HepG2 (cell line): ENCODE data around the gene TMEM59. TPM values are rescaled to one million over a fixed set of nuclear protein-coding genes. Genes with fewer than 3 reads are reported as not detected.
A peak's percentile ranks its signal among the peaks of the same experiment; 100 is the strongest.

Experiments used
- ATAC-seq: fragments of 200-7000 bp; cut with Tn5 transposase; 3 replicates; pipeline ENCODE4 v1.9.1; 2020; ENCODE audit warnings: mild to moderate bottlenecking, moderate library complexity
- BruUV-seq: library from RNA; stranded (reverse); fragments of 400-500 nt; replicated peaks from 2 replicates; lab custom pipeline; 2021; lab: Mats Ljungman, UMichigan
- CTCF ChIA-PET: fragments of 300-600 bp; formaldehyde crosslinking; extraction: SDS; loops from one replicate; lab custom pipeline; 2021; ENCODE audit warnings: low total read pairs, inconsistent platforms, low intra/inter-chr PET ratio; lab: Yijun Ruan, JAX
- POLR2A ChIA-PET: fragments of 350-600 bp; sonication (Branson Sonifier 250); formaldehyde crosslinking; loops from one replicate; lab custom pipeline; 2020; ENCODE audit warnings: antibody characterized with exemption, inconsistent platforms; lab: Yijun Ruan, JAX
- DNase-seq: peaks from one replicate; pipeline ENCODE4 v3.0.0-alpha.2; 2015; ENCODE audit warnings: low spot score
- FAIRE-seq: peaks from 3 replicates; lab custom pipeline; 2011; peaks lifted over from hg19 to GRCh38; lab: Jason Lieb, UNC
- H2AFZ ChIP-seq: one replicate; pipeline ENCODE4 v1.6.1; 2011; ENCODE audit warnings: low read length, inconsistent platforms
- H3K27ac ChIP-seq: fragments of 300-600 bp; 3 replicates; pipeline ENCODE4 v1.8.0; 2011; ENCODE audit warnings: mixed run types, mild to moderate bottlenecking, mixed read lengths, low read length, inconsistent platforms; ENCODE audit not compliant: insufficient read depth; ENCODE audit errors: extremely low read length
- H3K27me3 ChIP-seq, 2 experiments: fragments of 200-600 bp in 1 of 2; 2 replicates in 1 of 2; 3 replicates in 1 of 2; pipeline versions ENCODE4 v1.6.0 to v1.8.0; 2011; ENCODE audit warnings: low read length in 2 of 2, mild to moderate bottlenecking in 2 of 2, moderate library complexity in 2 of 2, inconsistent platforms in 1 of 2; ENCODE audit not compliant: insufficient read depth in 2 of 2, control insufficient read depth in 1 of 2
- H3K36me3 ChIP-seq, 2 experiments: fragments of 200-600 bp in 1 of 2; replicated peaks in 1 of 2; 2 replicates in 1 of 2; 3 replicates in 1 of 2; pipeline versions ENCODE4 v1.5.1 to v1.8.0; 2011; ENCODE audit warnings: low read length in 2 of 2, inconsistent platforms in 1 of 2; ENCODE audit not compliant: insufficient read depth in 2 of 2, control insufficient read depth in 1 of 2
- H3K4me1 ChIP-seq: 2 replicates; pipeline ENCODE4 v1.5.1; 2012; ENCODE audit warnings: low read length, inconsistent platforms; ENCODE audit not compliant: insufficient read depth
- H3K4me2 ChIP-seq: 2 replicates; pipeline ENCODE4 v1.6.0; 2011; ENCODE audit warnings: low read depth, low read length, inconsistent platforms
- H3K4me3 ChIP-seq, 3 experiments: fragments of 200-600 bp in 1 of 3; sonication (generic), shearing (Covaris generic) in 1 of 3; replicated peaks in 1 of 3; 2 replicates each; pipeline ENCODE4 v1.5.1; 2011 to 2016; ENCODE audit warnings: low read length in 3 of 3, inconsistent platforms in 2 of 3, low read depth in 2 of 3, mild to moderate bottlenecking in 2 of 3, control low read depth in 1 of 3, mixed read lengths in 1 of 3; ENCODE audit not compliant: insufficient read depth in 1 of 3
- H3K79me2 ChIP-seq: one replicate; pipeline ENCODE4 v1.6.1; 2011; ENCODE audit warnings: low read length, inconsistent platforms; ENCODE audit not compliant: insufficient read depth
- H3K9ac ChIP-seq: 2 replicates; pipeline ENCODE4 v1.6.0; 2011; ENCODE audit warnings: mild to moderate bottlenecking, low read depth, low read length, inconsistent platforms; ENCODE audit not compliant: insufficient read depth
- H3K9me3 ChIP-seq: 2 replicates; pipeline ENCODE4 v1.5.1; 2012; ENCODE audit warnings: mild to moderate bottlenecking, low read length
- H4K20me1 ChIP-seq: 2 replicates; pipeline ENCODE4 v1.6.0; 2011; ENCODE audit warnings: inconsistent platforms, mild to moderate bottlenecking, low read length, moderate library complexity; ENCODE audit not compliant: insufficient read depth
- HES4 ChIP-seq: sonication (generic); formaldehyde crosslinking; IDR thresholded peaks from 2 replicates; pipeline ENCODE4 v1.9.0; 2021; ENCODE audit warnings: mild to moderate bottlenecking, missing genetic modification reagents, borderline replicate concordance
- JUND ChIP-seq: sonication (generic); formaldehyde crosslinking; IDR thresholded peaks from 2 replicates; pipeline ENCODE4 v1.8.0; 2022; ENCODE audit warnings: mild to moderate bottlenecking, missing genetic modification reagents
- MBNL3 ChIP-seq: fragments of 250-450 bp; sonication (Bioruptor Pico); conservative IDR thresholded peaks from 2 replicates; pipeline ENCODE4 v1.8.0; 2022; ENCODE audit warnings: mild to moderate bottlenecking, inconsistent platforms
- NR2F6 ChIP-seq, 2 experiments: IDR thresholded peaks; 2 replicates each; pipeline ENCODE4 v1.6.1; 2016; ENCODE audit warnings: antibody characterized with exemption in 1 of 2, mild to moderate bottlenecking in 1 of 2
- NR3C1 ChIP-seq: sonication (generic); formaldehyde crosslinking; IDR thresholded peaks from 2 replicates; pipeline ENCODE4 v1.4.0; 2020; ENCODE audit warnings: missing genetic modification reagents
- ONECUT2 ChIP-seq: sonication (generic); formaldehyde crosslinking; IDR thresholded peaks from 2 replicates; pipeline ENCODE4 v1.4.0; 2020; ENCODE audit warnings: missing genetic modification reagents
- ZBTB44 ChIP-seq: sonication (generic); formaldehyde crosslinking; IDR thresholded peaks from 2 replicates; pipeline ENCODE4 v1.4.0; 2020; ENCODE audit warnings: missing genetic modification reagents
- ZFP1 ChIP-seq: IDR thresholded peaks from 2 replicates; pipeline ENCODE4 v1.6.1; 2016
- ZNF207 ChIP-seq: fragments of 450-650 bp; IDR thresholded peaks from 2 replicates; pipeline ENCODE4 v1.6.1; 2016; ENCODE audit warnings: antibody characterized with exemption, borderline replicate concordance
- ZNF34 ChIP-seq: sonication (generic); formaldehyde crosslinking; IDR thresholded peaks from 2 replicates; pipeline ENCODE4 v1.4.0; 2020; ENCODE audit warnings: mild to moderate bottlenecking, missing genetic modification reagents, borderline replicate concordance
- WGBS: methylation state at CpG from one replicate; pipeline ENCODE4 v1.1.6; 2017; ENCODE audit warnings: low lambda C conversion rate; 5-methylcytosine and 5-hydroxymethylcytosine counted together
- in situ Hi-C: cut with HindIII; loops from 2 replicates; pipeline ENCODE4 v1.10.0; 2017; ENCODE audit warnings: low pct_unique_long_range_greater_than_20kb; ENCODE audit not compliant: extremely low pct_ligation_motif_present
- intact Hi-C: fragments of 100-400 bp; cut with micrococcal nuclease; formaldehyde crosslinking; loops from one replicate; pipeline ENCODE4 v1.10.0; 2022; ENCODE audit not compliant: unreplicated experiment
- polyA plus RNA-seq, 8 experiments: library from polyadenylated mRNA; depleted of rRNA in 3 of 8; stranded (reverse) in 7 of 8; unstranded in 1 of 8; fragments of >200 nt; fragmentation: Illumina TruSeq in 4 of 8; extraction: Trizol in 4 of 8; gene quantifications; 2 replicates each; pipeline versions ENCODE4 v1.2.1 to v1.2.3, GENCODE V29; 2011 to 2016; ENCODE audit warnings: low read depth in 4 of 8, missing spikeins in 1 of 8, mixed read lengths in 1 of 8; ENCODE audit not compliant: insufficient read depth in 1 of 8
- total RNA-seq, 5 experiments: library from RNA; depleted of rRNA; stranded (reverse); fragments of >200 nt; fragmentation: Illumina TruSeq; extraction: Trizol; gene quantifications; 2 replicates each; pipeline ENCODE4 v1.2.3, GENCODE V29; 2016; ENCODE audit warnings: low read depth in 1 of 5
- TF ChIP-seq, protein P1 (sequence below): sonication (generic); formaldehyde crosslinking; IDR thresholded peaks from 2 replicates; pipeline ENCODE4 v1.4.0; 2020; ENCODE audit warnings: missing genetic modification reagents, borderline replicate concordance

The TMEM59 gene
- total and polyA plus RNA-seq, 2 of the 13 experiments (the other 11 are each of a cell fraction or from before 2014, with no cell fraction given): 147 to 363 TPM

GRCh38 chr1:54001591-54001990 lies 51.4 kb downstream of the TMEM59 start:
- in situ Hi-C loops (no loop called here), intact Hi-C loops (no loop called here)
- 0% methylated on average over 3 of the region's 3 CpGs for WGBS
- Histone ChIP-seq H3K4me2 (peak overlapping the region; percentile 42; the same call in 1 of the 2 replicates), H2AFZ (no peak overlapping the region), H3K36me3 (no peaks in the 10 kb centered on the region), H4K20me1 (no peaks in the 10 kb centered on the region), H3K9me3 (no peaks in the 10 kb centered on the region), H3K27me3 (no peaks in the 10 kb centered on the region), H3K27ac (no peak overlapping the region), H3K4me3 (no peak overlapping the region), H3K79me2 (no peaks in the 10 kb centered on the region), H3K9ac (no peak overlapping the region), H3K4me1 (peaks cover 23% of the 10 kb centered on the region)
- ATAC-seq (peak; percentile 53), DNase-seq (peak; percentile 21), FAIRE-seq (no peak)
- BruUV-seq: no TSS peak
- ChIA-PET POLR2A (interaction anchor here (1.0 kb wide), 1 partner anchor 51 kb away, joined by 4 read pairs; the partner anchor contains the start of gene TMEM59), CTCF (no interaction called here)
- no peak for TF ChIP-seq HES4 (CRISPR knock-in tag)
- TF ChIP-seq ZNF207: no peak
- no peak for TF ChIP-seq ZFP1 (CRISPR knock-in tag)
- TF ChIP-seq ZBTB44: no peak
- no peak for TF ChIP-seq MBNL3 (CRISPR knock-in tag)
- no peak for TF ChIP-seq NR2F6 (IDR thresholded peaks at IDR 0.05)
- no peak for TF ChIP-seq NR2F6 (CRISPR knock-in tag; IDR thresholded peaks at IDR 0.05)
- TF ChIP-seq, protein P1, sequence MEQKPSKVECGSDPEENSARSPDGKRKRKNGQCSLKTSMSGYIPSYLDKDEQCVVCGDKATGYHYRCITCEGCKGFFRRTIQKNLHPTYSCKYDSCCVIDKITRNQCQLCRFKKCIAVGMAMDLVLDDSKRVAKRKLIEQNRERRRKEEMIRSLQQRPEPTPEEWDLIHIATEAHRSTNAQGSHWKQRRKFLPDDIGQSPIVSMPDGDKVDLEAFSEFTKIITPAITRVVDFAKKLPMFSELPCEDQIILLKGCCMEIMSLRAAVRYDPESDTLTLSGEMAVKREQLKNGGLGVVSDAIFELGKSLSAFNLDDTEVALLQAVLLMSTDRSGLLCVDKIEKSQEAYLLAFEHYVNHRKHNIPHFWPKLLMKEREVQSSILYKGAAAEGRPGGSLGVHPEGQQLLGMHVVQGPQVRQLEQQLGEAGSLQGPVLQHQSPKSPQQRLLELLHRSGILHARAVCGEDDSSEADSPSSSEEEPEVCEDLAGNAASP: no peak
- TF ChIP-seq ONECUT2 (CRISPR knock-in tag): no peak
- TF ChIP-seq NR3C1: no peak
- no peak for TF ChIP-seq JUND
- TF ChIP-seq ZNF34: no peak
